GM18870 (cell line): ENCODE measurements around the gene LILRB5.
"Not testable (repeated sequence)": the region's sequence is repeated elsewhere in the genome, so short reads cannot be mapped to it uniquely, and the experiment has no call there.

Experiments
- ATAC-seq: cut with Tn5 transposase; IDR thresholded peaks from one replicate; pipeline ENCODE4 v1.9.1; 2021; ENCODE audit warnings: moderate library complexity; ENCODE audit not compliant: unreplicated experiment

The LILRB5 gene

DNA sequence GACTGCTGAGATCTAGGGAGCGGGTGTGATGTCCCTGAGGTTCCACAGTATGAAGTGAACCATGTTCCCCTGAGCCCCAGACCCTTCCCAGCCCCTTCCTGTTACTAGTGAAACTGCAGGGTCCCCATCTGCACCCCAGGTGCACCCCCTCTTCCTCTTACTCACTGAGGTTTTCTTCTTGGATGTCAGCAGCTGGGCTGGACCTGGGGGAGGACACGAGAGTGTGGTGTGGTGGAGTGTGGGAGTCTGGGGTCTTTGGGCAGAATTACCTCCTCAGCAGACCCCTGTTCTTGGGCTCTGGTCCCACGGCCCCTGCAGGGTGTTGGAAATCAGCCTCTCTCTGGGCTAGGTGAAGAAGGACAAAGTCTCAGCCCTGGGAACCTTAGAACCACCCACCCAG lies 11.1 kb downstream of the LILRB5 start:
- no peak for ATAC-seq

- not testable (repeated sequence) for ATAC-seq
These were observed 13.3 kb downstream of the LILRB5 start for GRCh38 chr19:54243809-54244208.

DNA sequence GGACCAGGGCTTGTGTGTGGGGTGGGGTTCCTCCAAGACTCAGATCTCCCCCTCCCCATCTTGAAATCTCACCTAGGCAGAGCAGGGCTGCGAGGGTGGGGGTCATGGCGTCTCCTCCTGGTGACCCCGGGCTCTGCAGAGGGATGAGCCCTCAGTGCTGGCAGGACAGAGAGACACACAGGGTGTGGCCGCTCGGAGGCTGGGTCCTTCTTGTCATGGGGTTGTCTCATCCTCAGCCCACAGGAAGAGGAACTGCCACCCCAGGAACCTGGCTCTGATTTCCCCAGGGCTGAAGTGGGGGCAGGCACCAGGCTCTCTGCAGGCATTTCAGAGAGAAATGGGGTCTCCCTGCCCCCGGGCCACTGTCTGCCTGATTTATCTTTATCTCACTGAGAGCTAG lies 14.4 kb downstream of the LILRB5 start, which contains the start of gene LILRA6:
LILRA6 (minus strand) TSS at position 145 of the 400 bp plus-strand sequence.
- not testable (repeated sequence) for ATAC-seq

- ATAC-seq = not testable (repeated sequence)
These were observed 14.8 kb downstream of the LILRB5 start for GRCh38 chr19:54242234-54242633.

- ATAC-seq = not testable (repeated sequence)
These were observed 16.4 kb downstream of the LILRB5 start for GRCh38 chr19:54240372-54241336.

DNA sequence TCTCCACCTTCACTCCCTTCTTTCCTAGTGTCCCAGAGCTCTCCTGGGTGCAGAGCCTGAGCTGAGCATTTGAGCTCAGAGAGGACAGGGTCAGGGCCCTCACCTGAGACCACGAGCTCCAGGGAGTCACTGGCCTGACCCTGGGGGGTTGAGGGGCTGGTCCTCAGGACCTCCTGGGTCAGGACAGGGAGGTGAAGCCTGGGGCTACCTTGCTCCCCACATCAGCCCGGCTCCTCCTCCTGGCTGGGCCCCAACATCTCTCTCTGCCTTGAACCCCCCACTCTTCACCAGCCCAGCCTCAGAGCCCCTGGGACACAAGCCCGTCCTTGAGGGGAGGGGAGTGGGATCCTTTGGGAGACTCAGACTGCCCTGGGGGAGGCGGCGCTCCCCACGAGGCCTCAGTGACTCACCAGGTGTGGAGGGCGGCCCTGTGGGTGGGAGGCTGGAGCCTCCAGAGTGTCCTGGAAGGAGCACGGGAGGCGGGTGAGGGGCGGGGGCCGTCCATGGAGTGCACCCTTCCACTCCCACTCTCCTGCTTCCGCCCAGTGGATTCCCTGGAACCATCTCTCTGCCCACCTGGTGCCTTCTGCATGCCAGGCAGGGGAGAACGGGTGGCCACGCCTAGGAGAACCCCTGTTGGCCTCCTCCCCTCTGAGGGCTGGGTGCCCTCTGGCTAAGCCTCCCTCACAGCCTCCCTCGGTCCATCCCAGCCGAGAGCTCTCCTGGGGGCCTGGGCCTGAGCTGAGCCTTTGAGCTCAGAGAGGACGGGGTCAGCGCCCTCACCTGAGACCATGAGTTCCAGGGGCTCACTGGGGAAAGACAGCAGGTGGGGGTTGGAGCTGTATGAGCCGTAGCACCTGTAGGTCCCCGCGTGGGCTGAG lies 17.3 kb downstream of the LILRB5 start:
- ATAC-seq = not testable (repeated sequence)

DNA sequence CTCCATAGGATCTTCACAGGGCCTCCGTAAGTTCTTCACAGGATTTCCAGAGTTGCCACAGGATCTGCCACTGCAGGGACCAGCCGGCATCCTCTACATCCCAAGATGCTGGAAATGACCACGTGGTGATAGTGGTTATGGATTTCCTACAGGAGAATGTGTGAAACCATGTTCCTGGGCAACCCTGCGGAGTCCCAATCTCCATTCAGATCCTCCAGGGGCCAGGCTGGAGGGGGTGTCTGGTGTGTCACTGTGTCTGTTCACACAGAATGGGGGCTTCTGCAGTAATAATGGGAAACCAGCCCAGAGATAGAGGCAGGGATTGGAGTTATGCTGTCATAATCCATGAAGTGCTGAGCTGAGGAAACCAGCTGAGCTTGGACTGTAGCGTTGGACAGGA lies 23.1 kb downstream of the LILRB5 start:
- no peak for ATAC-seq

- no peak for ATAC-seq
These were observed 25.8 kb downstream of the LILRB5 start for GRCh38 chr19:54231077-54231931.

DNA sequence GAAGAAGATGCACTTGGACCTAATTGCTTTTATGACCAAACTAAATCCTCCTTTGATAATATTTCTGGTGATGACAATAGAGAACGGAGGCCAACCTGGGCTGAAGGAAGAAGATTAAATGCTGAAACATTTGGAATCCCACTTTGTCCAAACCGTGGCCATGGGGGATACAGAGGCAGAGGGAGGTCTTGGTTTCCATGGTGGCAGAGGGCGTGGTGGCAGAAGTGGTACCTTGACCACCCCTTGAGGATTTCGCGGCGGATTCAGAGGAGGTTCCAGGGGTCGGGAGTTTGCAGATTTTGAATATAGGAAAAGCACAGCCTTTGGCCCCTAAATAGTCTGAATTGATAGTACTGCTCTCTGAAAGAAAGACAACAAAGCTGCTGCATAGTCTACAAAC lies 27.0 kb downstream of the LILRB5 start:
- ATAC-seq = no peak

- no peak for ATAC-seq
These were observed 27.9 kb downstream of the LILRB5 start for GRCh38 chr19:54229146-54229545.

- ATAC-seq = not testable (repeated sequence)
These were observed 32.5 kb downstream of the LILRB5 start for GRCh38 chr19:54224619-54225018.

- ATAC-seq = not testable (repeated sequence)
These were observed 33.2 kb downstream of the LILRB5 start for GRCh38 chr19:54223937-54224281.

- ATAC-seq = not testable (repeated sequence)
These were observed 33.7 kb downstream of the LILRB5 start for GRCh38 chr19:54223277-54223936.

DNA sequence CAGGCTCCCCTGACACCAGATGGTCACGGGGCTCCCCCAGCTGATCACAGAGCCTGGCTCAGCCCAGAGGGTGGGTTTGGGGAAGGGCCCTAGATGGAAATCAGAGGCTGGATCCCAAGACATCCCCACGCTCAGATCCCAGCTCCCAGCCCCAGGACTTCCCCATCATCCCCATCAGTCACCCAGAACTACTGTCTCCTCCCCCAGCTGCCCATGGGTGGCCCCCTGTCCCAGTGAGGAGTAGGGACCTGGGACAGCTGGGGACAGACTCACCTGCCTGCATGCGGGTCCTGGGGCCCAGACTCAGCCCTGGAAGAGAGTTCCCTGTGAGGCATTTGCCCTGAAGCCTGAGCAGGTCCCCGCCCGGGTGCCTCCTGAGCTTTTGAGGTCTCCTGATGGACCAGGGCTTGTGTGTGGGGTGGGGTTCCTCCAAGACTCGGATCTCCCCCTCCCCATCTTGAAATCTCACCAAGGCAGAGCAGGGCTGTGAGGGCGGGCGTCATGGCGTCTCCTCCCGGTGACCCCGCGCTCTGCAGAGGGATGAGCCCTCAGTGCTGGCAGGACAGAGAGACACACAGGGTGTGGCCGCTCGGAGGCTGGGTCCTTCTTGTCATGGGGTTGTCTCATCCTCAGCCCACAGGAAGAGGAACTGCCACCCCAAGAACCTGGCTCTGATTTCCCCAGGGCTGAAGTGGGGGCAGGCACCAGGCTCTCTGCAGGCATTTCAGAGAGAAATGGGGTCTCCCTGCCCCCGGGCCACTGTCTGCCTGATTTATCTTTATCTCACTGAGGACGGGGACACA lies 34.4 kb downstream of the LILRB5 start, which contains the start of gene LILRB3:
LILRB3 (minus strand) TSS at position 534 of the 803 bp plus-strand sequence; CDS start at position 503, 31 bp downstream.
- ATAC-seq = not testable (repeated sequence)

DNA sequence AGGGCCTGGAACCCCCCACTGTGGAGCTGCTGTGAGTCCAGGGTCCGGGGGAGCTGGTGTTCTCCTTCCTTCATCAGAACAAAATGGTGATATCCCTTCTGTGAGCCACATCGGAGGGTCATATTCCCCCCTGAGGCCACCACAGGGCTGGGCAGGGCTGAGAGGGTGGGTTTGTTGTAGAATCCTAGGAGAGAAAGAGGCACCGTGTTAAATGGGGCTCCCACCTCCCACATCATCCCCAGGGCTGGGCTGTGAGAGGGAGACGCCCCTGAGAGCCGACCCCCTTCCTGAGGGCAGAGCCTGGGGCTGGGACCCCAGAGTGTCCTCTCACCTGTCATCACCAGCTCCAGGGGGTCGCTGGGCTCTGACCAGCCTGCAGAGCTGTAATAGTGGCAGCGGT lies 35.1 kb downstream of the LILRB5 start:
- ATAC-seq = not testable (repeated sequence)

- ATAC-seq = not testable (repeated sequence)
These were observed 37.4 kb downstream of the LILRB5 start for GRCh38 chr19:54219702-54220101.

GRCh38 chr19:54218960-54219661 lies 38.0 kb downstream of the LILRB5 start:
- no peak for ATAC-seq

DNA sequence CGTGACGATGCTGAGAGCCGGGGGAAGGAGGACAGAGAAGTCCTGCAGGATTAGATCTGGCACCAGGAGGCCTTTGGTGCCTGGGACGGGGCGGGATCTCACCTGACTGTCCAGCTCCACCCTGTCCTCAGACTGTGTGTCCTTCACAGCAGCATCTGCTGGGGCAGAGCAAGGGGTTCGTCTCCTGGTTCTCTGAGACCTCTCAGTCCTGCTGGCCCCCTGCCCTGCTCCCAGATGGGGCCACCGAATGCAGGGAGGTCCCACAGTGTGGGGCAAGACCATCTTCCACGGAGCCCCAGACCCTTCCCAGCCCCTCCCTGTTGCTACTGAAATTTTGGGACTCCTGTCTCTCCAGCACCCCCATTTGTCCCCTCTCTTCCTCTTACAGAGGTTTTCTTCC lies 38.8 kb downstream of the LILRB5 start:
- no peak for ATAC-seq
